Neutrophil (primary cell): ENCODE results near the gene ZXDC.

Experiments used
- H3K27ac ChIP-seq: fragments of 200-600 bp; sonication (generic); 2 replicates; pipeline ENCODE4 v1.5.1; 2016; ENCODE audit warnings: mild to moderate bottlenecking, moderate library complexity
- H3K27me3 ChIP-seq: fragments of 200-600 bp; sonication (generic); 2 replicates; pipeline ENCODE4 v1.6.0; 2016; ENCODE audit warnings: mild to moderate bottlenecking
- H3K36me3 ChIP-seq: fragments of 200-600 bp; sonication (generic); 2 replicates; pipeline ENCODE4 v1.5.1; 2017
- H3K4me1 ChIP-seq, 2 experiments: fragments of 200-600 bp in 1 of 2; sonication (generic) in 1 of 2; 1 replicate in 1 of 2; 2 replicates in 1 of 2; pipeline versions ENCODE4 v1.5.1 to v1.6.1; 2013 to 2016; ENCODE audit warnings: low read depth in 1 of 2, low read length in 1 of 2, mild to moderate bottlenecking in 1 of 2, moderate library complexity in 1 of 2; ENCODE audit not compliant: control insufficient read depth in 1 of 2, insufficient read depth in 1 of 2
- H3K4me3 ChIP-seq, 2 experiments: fragments of 200-600 bp in 1 of 2; sonication (generic) in 1 of 2; 1 replicate in 1 of 2; 2 replicates in 1 of 2; pipeline ENCODE4 v1.5.1; 2013 to 2016; ENCODE audit warnings: low read depth in 1 of 2, low read length in 1 of 2, mild to moderate bottlenecking in 1 of 2, moderate library complexity in 1 of 2
- H3K9me3 ChIP-seq: fragments of 200-600 bp; sonication (generic); 2 replicates; pipeline ENCODE4 v1.5.1; 2016
- CTCF ChIP-seq: fragments of 200-600 bp; sonication (generic); IDR thresholded peaks from 2 replicates; pipeline ENCODE4 v1.5.1; 2016; ENCODE audit warnings: antibody characterized with exemption

Gene ZXDC

GRCh38 chr3:126479642-126480041 lies 4.0 kb upstream of the ZXDC start:
- H3K9me3 ChIP-seq = no peaks in the 10 kb centered on the region
- H3K36me3 ChIP-seq = no peaks in the 10 kb centered on the region
- no peak overlapping the region for H3K4me3 ChIP-seq
- H3K4me1 ChIP-seq = peaks cover 24 to 29% of the 10 kb centered on the region in 2 experiments
- no peaks in the 10 kb centered on the region for H3K27me3 ChIP-seq
- no peak overlapping the region for H3K27ac ChIP-seq
- no peak for TF ChIP-seq CTCF

GRCh38 chr3:126478581-126479310 lies 3.1 kb upstream of the ZXDC start:
- TF ChIP-seq CTCF = no peak

GRCh38 chr3:126477061-126477380 lies 1.3 kb upstream of the ZXDC start:
- H3K27me3 ChIP-seq = no peaks in the 10 kb centered on the region
- no peaks in the 10 kb centered on the region for H3K9me3 ChIP-seq
- no peak overlapping the region for H3K27ac ChIP-seq
- no peak for TF ChIP-seq CTCF
- no peaks in the 10 kb centered on the region for H3K36me3 ChIP-seq
- peaks cover 37 to 40% of the 10 kb centered on the region in 2 experiments for H3K4me1 ChIP-seq
- H3K4me3 ChIP-seq = peak overlapping the region in 1 of 2 experiments; percentile 82

More at GRCh38 chr3:126478581-126479310, 3.1 kb upstream of the ZXDC start:
- no peaks in the 10 kb centered on the region for H3K27me3 ChIP-seq
- no peak overlapping the region for H3K27ac ChIP-seq
- H3K4me1 ChIP-seq = peaks cover 24 to 29% of the 10 kb centered on the region in 2 experiments
- no peaks in the 10 kb centered on the region for H3K36me3 ChIP-seq
- H3K4me3 ChIP-seq = no peak overlapping the region
- H3K9me3 ChIP-seq = no peaks in the 10 kb centered on the region

DNA sequence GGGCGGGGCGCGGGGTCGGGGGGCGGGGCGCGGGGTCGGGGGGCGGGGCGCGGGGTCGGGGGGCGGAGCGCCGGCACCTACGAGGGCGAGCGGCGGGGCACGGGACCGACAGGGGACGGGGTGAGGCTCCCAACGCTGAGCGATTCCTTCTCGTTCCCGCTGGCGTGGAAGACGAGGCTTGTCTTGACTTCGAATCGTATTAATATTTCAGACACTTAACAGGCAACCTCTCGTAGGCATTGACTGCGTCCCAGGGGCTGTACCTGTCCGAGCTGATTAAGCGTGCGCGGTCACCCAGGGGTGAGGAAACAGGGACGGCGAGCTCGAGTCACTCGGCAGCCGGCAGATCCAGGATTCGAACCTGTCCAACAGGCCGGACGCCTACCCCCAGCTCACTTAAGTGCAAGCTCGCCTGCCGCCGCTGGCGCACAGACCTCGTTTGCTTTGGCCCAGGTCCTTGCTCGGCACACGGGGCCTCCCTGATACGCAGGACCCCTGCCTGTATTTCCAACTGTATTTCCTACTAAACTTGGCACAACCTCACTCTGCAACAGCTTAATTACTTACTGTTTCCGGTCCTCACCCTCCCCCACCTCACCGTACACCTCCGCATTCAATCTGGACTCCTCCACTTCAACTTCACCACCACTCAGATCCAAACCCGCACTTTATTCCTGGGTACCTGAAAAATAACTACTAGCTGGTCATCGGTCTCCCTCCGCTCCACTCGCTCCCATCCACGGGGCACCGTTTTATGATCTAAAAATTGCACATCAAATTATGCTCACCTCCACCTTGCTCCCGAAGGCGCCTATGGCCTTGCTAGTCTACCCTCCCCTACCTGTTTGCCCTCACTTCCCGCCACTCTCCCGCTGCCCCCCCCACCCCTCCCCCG lies 722 bp upstream of the ZXDC start:
- Histone ChIP-seq H3K4me3 (peak overlapping the region; percentile 74 to 82), H3K27me3 (no peaks in the 10 kb centered on the region), H3K36me3 (peaks cover under 1% of the 10 kb centered on the region), H3K27ac (peak overlapping the region; percentile 96), H3K4me1 (peaks cover 43 to 46% of the 10 kb centered on the region in 2 experiments), H3K9me3 (no peaks in the 10 kb centered on the region)
- TF ChIP-seq CTCF = no peak

DNA sequence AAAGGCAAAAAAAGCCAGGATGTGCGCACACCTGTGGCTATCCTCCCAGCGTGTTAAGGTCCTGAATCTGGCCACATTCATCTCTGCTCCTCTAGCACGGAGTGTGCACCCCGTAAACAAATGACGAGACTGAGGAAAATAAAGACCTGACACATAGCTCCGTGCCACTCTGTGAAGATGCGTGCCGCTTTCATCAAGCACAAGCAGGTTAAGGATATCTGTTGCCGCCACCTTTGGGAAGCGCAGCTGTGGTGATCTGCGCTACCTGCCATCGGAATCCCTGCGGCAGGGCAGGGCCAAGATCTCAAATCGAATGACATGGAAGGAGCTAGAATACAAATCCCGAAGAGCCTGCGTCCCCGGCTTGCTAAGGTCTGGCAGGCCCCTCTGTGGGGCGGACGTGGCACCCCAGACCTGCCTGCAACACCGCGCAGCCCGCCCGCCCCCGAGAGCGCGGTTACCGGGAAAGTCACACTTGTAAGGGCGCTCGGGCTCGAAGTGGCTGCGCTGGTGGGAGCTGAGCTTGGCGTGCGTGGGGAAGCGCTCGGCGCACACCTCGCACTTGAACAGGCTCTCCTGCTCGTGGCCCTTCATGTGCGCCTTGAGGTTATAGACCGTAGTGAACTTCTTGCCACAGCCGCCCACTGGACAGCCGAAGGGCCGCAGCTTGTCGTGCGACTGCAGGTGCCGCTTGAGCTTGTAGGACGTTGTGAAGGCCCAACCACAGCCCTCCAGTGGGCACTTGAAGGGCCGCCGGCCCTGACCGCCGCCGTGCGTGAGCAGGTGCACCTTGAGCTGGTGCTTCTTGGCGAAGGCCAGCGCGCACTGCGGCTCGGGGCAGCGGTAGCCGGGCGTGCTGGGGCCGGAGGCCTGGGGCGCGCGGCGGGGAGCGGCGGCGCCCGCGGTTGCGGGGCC lies 936 bp downstream of the ZXDC start:
- Histone ChIP-seq H3K27ac (peak overlapping the region; percentile 96), H3K27me3 (no peaks in the 10 kb centered on the region), H3K9me3 (no peaks in the 10 kb centered on the region), H3K36me3 (peaks cover 17% of the 10 kb centered on the region), H3K4me3 (peak overlapping the region; percentile 77 to 80), H3K4me1 (peaks cover 47 to 50% of the 10 kb centered on the region in 2 experiments)
- TF ChIP-seq CTCF = no peak
